Measurements from ENCODE around the gene NFATC1.

NFATC1 gene

DNA sequence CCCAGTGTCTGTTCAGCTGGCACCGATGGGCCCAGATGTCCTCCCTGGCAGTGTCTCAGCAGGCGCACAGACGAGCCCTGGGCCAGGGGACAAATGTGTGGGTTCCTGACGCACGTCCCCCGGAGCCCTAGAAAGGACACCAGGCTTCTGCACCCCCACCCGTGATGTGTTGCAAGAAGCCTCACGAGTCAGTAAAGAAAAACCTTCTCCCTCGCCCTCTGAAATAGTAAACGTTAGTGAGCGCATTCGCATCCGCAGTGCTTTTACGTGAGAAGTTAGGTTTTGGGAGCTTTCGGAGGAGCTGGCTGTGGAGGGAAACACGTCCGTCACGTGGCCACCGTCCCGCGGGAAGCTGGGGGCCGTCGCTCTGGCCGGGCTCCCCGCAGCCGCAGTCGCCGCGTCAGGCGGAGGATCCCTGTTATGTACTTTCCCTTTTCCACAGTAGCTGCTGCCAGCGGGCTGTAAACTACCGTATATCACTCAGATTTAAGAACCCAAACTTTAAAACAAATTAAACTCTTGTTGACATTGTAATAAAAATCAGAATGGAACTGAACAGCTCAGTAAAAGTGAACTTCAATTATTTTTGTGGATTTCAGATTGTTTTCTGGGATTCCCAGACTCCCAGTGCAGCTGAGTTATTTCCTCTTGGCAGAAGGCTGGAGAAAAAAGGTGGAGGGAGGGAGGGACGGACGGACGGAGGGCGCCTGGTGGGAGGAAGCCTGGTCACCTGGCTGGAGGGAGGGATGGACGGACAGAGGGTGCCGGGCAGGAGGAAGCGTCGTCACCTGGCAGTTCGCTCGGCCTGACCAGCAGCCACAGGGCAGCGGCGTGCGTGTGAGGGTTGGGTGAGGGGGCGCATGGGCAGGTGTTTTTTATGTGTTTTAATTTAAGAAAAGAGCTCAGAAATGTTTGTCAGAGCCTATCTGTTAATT lies 112.1 kb downstream of the NFATC1 start:
- no peak for DNase-seq (ENCODE audit: low read depth)

GRCh38 chr18:79508565-79509535 lies 113.1 kb downstream of the NFATC1 start:
- DNase-seq (ENCODE audit: low read depth), result no peak

DNA sequence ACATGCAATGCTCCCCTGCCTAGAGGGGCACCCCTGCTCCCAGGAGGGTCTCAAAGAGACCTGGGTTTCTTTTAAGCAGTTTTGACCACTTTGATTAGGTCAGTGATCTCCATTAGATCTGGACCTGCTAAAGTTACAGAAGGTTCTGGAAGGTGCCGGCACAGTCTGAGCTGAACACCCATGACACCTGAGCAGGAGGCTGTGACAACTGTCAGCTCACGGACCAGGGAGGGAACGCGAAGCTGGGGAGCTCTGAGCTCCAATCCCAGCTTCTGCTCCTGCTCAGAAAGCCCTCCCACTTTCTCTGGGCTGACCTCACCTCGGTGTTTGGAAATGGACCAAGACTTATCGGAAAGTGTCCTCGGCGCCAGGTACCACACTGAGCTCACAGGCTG lies 113.8 kb downstream of the NFATC1 start:
- DNase-seq (ENCODE audit: low read depth), result no peak

GRCh38 chr18:79510046-79510685 lies 114.4 kb downstream of the NFATC1 start:
- DNase-seq (ENCODE audit: low read depth), result no peak

DNA sequence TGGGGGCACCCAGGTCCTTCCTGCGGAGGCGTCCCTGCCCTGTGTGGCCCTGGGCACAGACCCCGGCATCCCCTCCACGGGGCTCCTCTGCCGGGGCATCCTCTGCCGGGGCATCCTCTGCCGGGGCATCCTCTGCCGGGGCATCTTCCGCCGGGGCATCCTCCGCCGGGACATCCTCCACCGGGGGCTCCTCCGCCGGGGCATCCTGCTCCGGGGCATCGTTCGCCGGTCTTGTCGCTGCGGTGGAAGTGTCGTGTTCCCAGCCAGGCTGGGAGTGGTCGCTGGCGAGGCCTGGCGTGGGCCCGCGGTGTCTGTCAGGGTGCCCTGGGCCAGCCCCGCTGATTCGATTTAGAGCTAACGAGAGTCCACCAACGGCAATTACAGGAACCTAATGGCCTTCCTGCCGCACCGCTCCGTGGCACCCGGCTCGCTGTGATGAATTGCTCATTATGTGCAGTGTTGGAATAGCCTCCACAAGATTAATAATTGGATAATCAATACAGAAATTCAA lies 115.1 kb downstream of the NFATC1 start:
- no peak for DNase-seq (ENCODE audit: low read depth)

- no peak for DNase-seq (ENCODE audit: low read depth)
These were observed 115.5 kb downstream of the NFATC1 start for GRCh38 chr18:79511271-79511670.

GRCh38 chr18:79511671-79512301 lies 116.1 kb downstream of the NFATC1 start:
- no peak for DNase-seq (ENCODE audit: low read depth)

GRCh38 chr18:79512461-79513380 lies 117.0 kb downstream of the NFATC1 start:
- DNase-seq (ENCODE audit: low read depth), result no peak

- DNase-seq (ENCODE audit: low read depth), result no peak
These were observed 117.8 kb downstream of the NFATC1 start for GRCh38 chr18:79513381-79514081.

- no peak for DNase-seq (ENCODE audit: low read depth)
These were observed 119.6 kb downstream of the NFATC1 start for GRCh38 chr18:79515331-79515730.

DNA sequence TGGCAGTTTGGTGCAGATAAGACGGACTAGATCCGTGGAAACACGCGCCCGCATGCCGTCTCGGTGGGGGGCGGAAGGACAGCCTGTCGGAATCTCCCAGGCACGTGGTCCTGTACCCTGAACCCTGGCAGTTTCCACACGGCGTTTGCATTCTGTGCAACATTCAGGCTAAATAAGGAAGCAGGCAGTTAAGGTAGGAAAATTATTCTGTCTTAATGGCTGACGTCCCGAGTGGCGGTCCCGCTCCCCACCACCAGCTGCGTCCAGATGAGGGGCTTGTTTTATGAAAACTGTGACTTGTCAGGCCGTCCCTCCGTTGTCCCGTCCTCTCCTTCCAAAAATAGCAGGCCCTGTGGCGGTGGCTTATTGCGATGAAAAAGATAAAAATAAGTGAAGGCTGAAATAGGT lies 120.2 kb downstream of the NFATC1 start:
- no peak for DNase-seq (ENCODE audit: low read depth)

DNA sequence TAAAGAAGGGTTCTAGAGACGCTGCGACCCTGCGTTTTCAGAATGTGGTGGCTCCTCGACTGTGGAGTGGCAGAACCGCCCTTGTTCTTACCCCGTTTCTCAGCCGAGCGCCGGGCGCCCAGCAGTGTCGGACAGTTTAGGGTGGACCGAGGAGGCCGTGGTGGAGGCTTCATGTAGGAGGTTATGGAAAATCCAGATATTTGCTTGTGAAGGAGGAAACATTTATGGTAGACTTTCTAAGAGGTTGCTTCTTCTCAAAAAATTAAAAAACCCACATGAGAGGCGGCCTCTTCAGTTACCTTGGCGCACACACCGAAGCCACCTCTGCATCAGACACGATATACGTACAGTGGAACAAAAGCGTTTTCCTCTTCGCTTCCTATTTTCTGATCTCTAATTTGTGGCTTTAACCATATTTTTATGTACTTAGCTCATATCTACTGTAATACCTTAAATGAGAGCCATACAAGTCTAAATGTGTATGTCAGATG lies 120.8 kb downstream of the NFATC1 start:
- no peak for DNase-seq (ENCODE audit: low read depth)

GRCh38 chr18:79517341-79517740 lies 121.6 kb downstream of the NFATC1 start:
- DNase-seq (ENCODE audit: low read depth), result no peak

DNA sequence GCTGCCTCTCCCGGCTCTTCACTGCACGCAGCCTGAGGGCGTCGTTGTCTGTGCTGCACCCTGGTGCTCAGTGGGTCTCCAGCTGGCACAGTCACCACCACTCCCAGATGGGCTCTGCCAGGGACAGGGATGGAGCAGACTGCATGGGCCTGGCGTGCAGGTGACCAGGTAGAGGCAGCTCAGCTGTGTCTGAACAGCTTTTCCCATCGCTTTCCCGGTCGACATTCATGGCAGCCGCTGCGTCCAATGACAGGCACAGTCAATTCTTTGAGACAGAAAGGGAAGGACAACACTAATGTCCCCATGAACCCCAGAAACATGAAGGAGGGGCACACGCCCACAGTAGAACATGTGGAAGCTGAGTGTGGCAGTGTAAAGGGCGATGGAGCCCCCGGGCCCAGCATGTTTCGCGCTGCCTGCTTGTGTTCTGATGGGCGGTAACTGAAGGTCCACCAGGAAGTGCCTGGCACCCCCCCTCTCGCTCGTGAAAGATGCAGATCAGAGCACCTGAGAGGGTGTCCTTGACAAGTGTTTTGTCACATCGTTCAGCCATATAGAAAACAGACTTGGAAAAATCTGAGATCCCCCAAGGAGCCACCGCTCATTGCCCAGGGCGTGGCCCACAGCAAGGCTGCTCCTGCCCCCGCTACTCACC lies 122.4 kb downstream of the NFATC1 start:
- DNase-seq (ENCODE audit: low read depth), result no peak

DNA sequence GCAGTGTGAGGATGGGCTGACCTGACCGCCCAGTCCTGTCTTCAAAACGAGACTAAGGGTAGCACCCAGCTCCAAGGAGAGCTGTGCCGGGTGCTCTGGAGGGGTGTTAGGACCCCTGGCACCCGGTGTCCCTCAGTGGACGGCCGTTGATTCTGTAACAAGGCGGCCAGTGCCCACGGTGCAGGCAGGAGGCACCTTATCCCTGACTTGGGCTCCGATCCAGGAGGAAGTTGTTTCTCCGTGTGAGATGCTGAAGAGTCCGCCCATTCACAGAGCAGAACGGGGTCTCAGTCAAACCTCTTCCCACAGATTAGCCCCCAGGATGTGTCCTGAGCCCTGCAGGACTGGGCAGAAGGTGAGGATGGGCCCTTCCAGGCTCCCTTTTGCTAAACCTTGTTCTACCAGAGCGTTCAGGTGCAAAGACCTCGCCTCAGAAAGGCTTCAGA lies 123.0 kb downstream of the NFATC1 start:
- no peak for DNase-seq (ENCODE audit: low read depth)

DNA sequence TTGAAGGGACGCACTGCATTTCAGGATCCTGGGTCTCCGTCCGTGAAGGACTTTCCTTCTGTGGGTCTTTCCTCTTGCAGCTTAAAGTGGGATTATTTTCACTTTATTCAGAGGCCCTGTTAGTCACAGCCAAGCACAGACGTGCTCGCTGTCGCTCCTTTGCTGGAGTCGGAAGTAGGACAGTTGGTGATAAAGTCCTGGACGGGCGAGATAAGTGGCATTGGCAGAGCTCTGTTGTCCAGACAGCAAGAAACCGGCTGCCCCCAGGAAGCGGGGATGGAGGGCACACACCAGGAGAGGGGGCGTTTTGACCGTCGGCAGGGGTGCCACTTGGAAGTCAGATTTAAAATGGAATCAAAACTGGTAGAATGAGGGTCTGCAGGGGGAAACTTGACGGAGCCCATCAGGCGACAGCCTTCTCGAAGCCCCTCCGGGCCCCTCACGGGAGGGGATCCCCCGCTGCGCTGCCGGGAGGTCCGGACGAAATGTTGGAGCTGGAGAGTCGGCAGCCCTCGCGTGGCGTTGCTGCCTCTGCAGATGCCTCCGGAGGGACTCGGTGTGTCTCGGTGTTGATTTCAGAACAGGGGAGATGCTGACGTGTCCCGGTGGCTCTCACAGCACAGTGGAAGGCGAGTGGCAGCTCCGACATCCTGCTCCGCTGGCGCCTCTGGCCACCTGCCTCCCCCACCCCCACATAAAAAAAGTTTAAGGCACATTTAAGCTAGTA lies 124.2 kb downstream of the NFATC1 start:
- no peak for DNase-seq (ENCODE audit: low read depth)

- DNase-seq (ENCODE audit: low read depth), result no peak
These were observed 125.0 kb downstream of the NFATC1 start for GRCh38 chr18:79520478-79521390.

Measured in stimulated activated CD8-positive, alpha-beta memory T cell treated with anti-CD3 and anti-CD28 coated beads, Interleukin-15, amount 100 ng/mL, for 24 hours (primary cell).